T-helper 1 cell treated with Interleukin-12 subunit alpha and Interleukin-12 subunit beta and Interleukin-4 antibody, amounts not matched to agents 30 μg/mL and 1 μg/mL, for 36 hours (primary cell): ENCODE results near the gene TAF5.
"Not testable (repeated sequence)": the region's sequence is repeated elsewhere in the genome, so short reads cannot be mapped to it uniquely, and the experiment has no call there.

Experiments
- H3K27ac Mint-ChIP-seq: one replicate; pipeline ENCODE4 v1.8.0; 2021; ENCODE audit warnings: mild to moderate bottlenecking, mixed read lengths
- H3K27me3 Mint-ChIP-seq: one replicate; pipeline ENCODE4 v1.8.0; 2021; ENCODE audit warnings: low read depth, mixed read lengths
- H3K36me3 Mint-ChIP-seq: one replicate; pipeline ENCODE4 v1.8.0; 2021; ENCODE audit warnings: low read depth, mixed read lengths
- H3K4me1 Mint-ChIP-seq: one replicate; pipeline ENCODE4 v1.8.0; 2021; ENCODE audit warnings: low read depth, mixed read lengths
- H3K4me3 Mint-ChIP-seq: one replicate; pipeline ENCODE4 v1.8.0; 2021; ENCODE audit warnings: mild to moderate bottlenecking, moderate library complexity, mixed read lengths
- H3K9me3 Mint-ChIP-seq: one replicate; pipeline ENCODE4 v1.8.0; 2021; ENCODE audit warnings: mixed read lengths

Gene TAF5

DNA sequence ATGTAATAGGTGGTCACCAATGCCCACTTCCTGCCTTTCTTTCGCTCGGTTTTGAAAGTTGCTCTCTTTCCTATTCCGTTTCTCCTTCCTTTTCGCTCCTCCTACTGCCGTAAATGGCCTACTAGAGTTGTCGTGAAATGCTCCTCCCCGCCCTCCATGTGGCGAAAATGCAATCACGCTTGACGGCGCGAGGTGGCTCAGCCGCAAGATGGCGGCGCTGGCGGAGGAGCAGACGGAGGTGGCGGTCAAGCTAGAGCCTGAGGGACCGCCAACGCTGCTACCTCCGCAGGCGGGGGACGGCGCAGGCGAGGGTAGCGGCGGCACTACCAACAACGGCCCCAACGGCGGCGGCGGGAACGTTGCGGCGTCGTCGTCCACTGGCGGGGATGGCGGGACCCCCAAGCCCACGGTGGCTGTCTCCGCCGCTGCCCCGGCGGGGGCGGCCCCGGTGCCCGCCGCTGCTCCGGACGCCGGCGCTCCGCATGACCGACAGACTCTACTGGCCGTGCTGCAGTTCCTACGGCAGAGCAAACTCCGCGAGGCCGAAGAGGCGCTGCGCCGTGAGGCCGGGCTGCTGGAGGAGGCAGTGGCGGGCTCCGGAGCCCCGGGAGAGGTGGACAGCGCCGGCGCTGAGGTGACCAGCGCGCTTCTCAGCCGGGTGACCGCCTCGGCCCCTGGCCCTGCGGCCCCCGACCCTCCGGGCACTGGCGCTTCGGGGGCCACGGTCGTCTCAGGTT, at the start of gene TAF5:
Gene TAF5, plus strand, starts transcription at position 195 of the 737 bp plus-strand sequence. Its CDS starts 14 bp downstream, at position 209.
- H3K36me3 Mint-ChIP-seq = peaks cover 2% of the 10 kb centered on the region
- H3K4me3 Mint-ChIP-seq = peak within 1 kb of the TSS; percentile 97
- H3K9me3 Mint-ChIP-seq = no peaks in the 10 kb centered on the region
- peaks cover 18% of the 10 kb centered on the region for H3K4me1 Mint-ChIP-seq
- H3K27ac Mint-ChIP-seq = peak within 1 kb of the TSS; percentile 92
- no peaks in the 10 kb centered on the region for H3K27me3 Mint-ChIP-seq

- no peaks in the 10 kb centered on the region for H3K9me3 Mint-ChIP-seq
- no peaks in the 10 kb centered on the region for H3K27me3 Mint-ChIP-seq
- H3K4me3 Mint-ChIP-seq = no peak overlapping the region
- H3K36me3 Mint-ChIP-seq = peaks cover 17% of the 10 kb centered on the region
- no peak overlapping the region for H3K27ac Mint-ChIP-seq
- H3K4me1 Mint-ChIP-seq = no peaks in the 10 kb centered on the region
Observed at GRCh38 chr10:103327906-103328305, 39.9 kb upstream of the TAF5 start.

DNA sequence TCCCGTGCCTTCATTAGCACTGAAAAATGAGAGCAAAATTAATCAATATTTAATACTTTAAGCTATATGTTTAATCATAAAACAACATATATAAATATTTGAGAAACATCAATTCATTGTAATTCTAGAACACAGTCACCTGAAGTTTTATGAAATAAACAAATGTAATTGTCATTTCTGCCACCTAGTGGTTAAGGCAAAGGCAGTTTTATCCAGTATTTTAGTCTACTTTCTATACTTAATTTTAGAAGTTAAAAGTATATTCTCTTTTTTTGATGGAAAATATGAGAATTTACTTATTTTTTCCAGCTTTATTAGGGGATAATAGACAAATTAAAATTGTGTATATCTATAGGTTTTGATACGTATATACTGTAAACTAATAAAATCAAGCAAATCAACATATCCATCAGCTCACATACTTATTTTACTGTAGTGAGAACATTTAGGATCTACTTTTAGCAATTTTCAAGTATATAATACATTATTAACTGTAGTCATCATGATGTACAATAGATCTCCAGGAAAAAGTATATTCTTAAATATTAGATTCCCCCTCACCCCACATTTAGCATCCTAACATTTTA, 33.7 kb upstream of the TAF5 start:
- H3K4me3 Mint-ChIP-seq = no peak overlapping the region
- H3K36me3 Mint-ChIP-seq = peaks cover 16% of the 10 kb centered on the region
- no peak overlapping the region for H3K27ac Mint-ChIP-seq

GRCh38 chr10:103334567-103334966, 33.2 kb upstream of the TAF5 start:
- Mint-ChIP-seq H3K9me3 (no peaks in the 10 kb centered on the region), H3K36me3 (peaks cover 16% of the 10 kb centered on the region), H3K27ac (no peak overlapping the region)

More for the DNA sequence above, 33.7 kb upstream of the TAF5 start:
- Mint-ChIP-seq H3K4me1 (no peaks in the 10 kb centered on the region), H3K27me3 (no peaks in the 10 kb centered on the region), H3K9me3 (no peaks in the 10 kb centered on the region)

GRCh38 chr10:103336370-103336769, 31.4 kb upstream of the TAF5 start:
- no peak overlapping the region for H3K27ac Mint-ChIP-seq
- H3K36me3 Mint-ChIP-seq = peaks cover 14% of the 10 kb centered on the region
- no peaks in the 10 kb centered on the region for H3K27me3 Mint-ChIP-seq
- no peaks in the 10 kb centered on the region for H3K4me1 Mint-ChIP-seq
- H3K4me3 Mint-ChIP-seq = no peak overlapping the region
- no peaks in the 10 kb centered on the region for H3K9me3 Mint-ChIP-seq

More at GRCh38 chr10:103334567-103334966, 33.2 kb upstream of the TAF5 start:
- H3K27me3 Mint-ChIP-seq = no peaks in the 10 kb centered on the region
- no peak overlapping the region for H3K4me3 Mint-ChIP-seq
- H3K4me1 Mint-ChIP-seq = no peaks in the 10 kb centered on the region

- H3K9me3 Mint-ChIP-seq = no peaks in the 10 kb centered on the region
Observed at GRCh38 chr10:103350175-103350516, 17.6 kb upstream of the TAF5 start.

GRCh38 chr10:103350517-103351260, 17.1 kb upstream of the TAF5 start, which contains the start of gene PCGF6:
PCGF6 (minus strand) TSS chr10:103351140; CDS start chr10:103351066, 74 bp downstream.
- peaks cover 12% of the 10 kb centered on the region for H3K36me3 Mint-ChIP-seq
- H3K27ac Mint-ChIP-seq = peak within 1 kb of the TSS; percentile 88
- peak within 1 kb of the TSS; percentile 93 for H3K4me3 Mint-ChIP-seq
- H3K27me3 Mint-ChIP-seq = no peaks in the 10 kb centered on the region
- H3K9me3 Mint-ChIP-seq = no peaks in the 10 kb centered on the region
- H3K4me1 Mint-ChIP-seq = peaks cover 7% of the 10 kb centered on the region

More at GRCh38 chr10:103350175-103350516, 17.6 kb upstream of the TAF5 start:
- Mint-ChIP-seq H3K27ac (peak overlapping the region; percentile 5), H3K36me3 (peaks cover 13% of the 10 kb centered on the region), H3K27me3 (no peaks in the 10 kb centered on the region), H3K4me3 (peak overlapping the region; percentile 93), H3K4me1 (peaks cover 7% of the 10 kb centered on the region)

DNA sequence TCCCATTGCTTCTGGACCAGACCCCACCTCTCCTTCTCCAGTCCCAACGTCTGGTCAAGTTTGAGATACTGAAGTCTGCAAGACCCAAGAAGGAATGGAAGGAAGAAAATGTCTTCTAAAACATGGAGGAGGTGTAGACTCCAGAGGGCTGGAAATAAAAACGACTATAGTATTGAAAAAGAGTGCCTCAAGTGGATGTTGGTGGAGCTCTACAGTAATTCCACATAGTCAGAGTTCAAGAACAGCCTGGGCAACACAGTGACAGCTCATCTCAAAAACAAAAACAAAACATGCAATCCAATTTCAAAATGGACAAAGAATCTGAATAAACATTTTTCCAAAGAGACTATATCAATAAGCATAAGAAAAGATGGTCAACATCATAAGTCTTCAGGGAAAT, 14.5 kb upstream of the TAF5 start:
- Mint-ChIP-seq H3K4me1 (peaks cover 7% of the 10 kb centered on the region), H3K36me3 (peaks cover 3% of the 10 kb centered on the region), H3K27ac (no peak overlapping the region), H3K27me3 (no peaks in the 10 kb centered on the region), H3K9me3 (no peaks in the 10 kb centered on the region), H3K4me3 (no peak overlapping the region)

DNA sequence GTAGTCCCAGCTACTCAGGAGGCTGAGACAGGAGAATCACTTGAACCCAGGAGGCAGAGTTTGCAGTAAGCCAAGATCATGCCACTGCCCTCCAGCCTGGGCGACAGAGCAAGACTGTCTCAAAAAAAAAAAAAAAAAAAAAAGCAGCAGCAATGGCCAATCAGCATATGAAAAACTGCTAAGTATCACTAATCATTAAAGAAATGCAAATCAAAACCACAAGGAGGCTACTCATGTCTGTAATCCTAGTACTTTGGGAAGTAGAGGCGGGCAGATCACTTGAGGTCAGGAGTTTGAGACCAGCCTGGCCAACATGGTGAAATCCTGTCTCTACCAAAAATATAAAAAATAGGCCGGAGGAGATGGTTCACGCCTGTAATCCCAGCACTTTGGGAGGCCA, 13.2 kb upstream of the TAF5 start:
- not testable (repeated sequence) for H3K4me3 Mint-ChIP-seq, H3K4me1 Mint-ChIP-seq, H3K9me3 Mint-ChIP-seq, H3K27me3 Mint-ChIP-seq, H3K36me3 Mint-ChIP-seq, H3K27ac Mint-ChIP-seq

GRCh38 chr10:103355906-103356599, 11.7 kb upstream of the TAF5 start:
- Mint-ChIP-seq H3K27ac (no peak overlapping the region), H3K4me3 (no peak overlapping the region), H3K27me3 (no peaks in the 10 kb centered on the region), H3K4me1 (peaks cover 5% of the 10 kb centered on the region), H3K36me3 (no peaks in the 10 kb centered on the region), H3K9me3 (no peaks in the 10 kb centered on the region)

DNA sequence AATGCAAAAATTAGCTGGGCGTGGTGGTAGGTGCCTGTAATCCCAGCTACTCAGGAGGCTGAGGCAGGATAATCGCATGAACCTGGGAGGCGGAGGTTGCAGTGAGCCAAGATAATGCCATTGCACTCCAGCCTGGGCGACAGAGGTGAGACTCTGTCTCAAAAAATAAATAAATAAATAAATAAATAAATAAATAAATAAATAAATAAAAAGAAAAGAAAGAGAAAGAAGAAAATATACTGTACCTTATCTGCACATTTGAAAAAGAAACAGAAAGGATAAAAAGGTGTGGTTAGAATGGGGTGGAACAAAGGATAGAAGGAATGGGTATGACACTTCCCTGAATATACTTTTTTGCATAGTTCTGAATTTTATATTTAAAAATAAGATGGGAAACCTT, 8.3 kb upstream of the TAF5 start:
- not testable (repeated sequence) for H3K36me3 Mint-ChIP-seq, H3K27ac Mint-ChIP-seq, H3K4me3 Mint-ChIP-seq, H3K9me3 Mint-ChIP-seq, H3K4me1 Mint-ChIP-seq, H3K27me3 Mint-ChIP-seq

DNA sequence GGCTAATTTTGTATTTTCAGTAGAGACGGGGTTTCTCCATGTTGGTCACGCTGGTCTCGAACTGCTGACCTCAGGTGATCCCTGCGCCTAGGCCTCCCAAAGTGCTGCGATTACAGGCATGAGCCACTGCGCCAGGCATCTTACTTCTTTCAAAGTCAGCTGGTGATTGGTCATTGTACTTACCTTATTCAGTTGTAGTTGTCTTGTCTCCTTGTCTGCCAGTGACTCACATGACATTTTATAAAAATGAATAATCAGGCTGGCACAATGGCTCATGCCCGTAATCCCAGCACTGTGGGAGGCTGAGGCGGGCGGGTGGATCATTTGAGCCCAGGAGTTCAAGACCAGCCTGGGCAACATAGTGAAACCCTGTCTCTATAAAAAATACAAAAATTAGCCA, 7.0 kb upstream of the TAF5 start:
- H3K36me3 Mint-ChIP-seq, H3K4me1 Mint-ChIP-seq, H3K4me3 Mint-ChIP-seq, H3K27me3 Mint-ChIP-seq, H3K27ac Mint-ChIP-seq, H3K9me3 Mint-ChIP-seq: not testable (repeated sequence)

DNA sequence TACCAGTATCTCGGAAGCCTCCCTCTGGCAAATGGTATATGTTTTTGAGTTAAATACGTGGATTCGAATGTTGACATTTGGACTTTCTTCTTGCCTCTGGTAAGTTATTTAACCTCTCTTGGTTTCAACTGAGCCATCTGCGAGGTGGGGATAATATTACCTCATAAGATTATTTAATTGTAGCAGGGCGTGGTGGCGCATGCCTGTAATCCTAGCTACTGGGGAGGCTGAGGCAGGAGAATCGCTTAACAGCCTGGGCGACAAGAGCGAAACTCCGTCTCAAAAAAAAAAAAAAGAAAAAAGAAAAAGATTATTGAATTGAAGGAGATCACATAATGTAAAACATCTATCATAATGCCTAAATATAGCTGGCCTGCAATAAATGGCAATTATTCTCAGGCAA, 396 bp upstream of the TAF5 start:
- no peaks in the 10 kb centered on the region for H3K9me3 Mint-ChIP-seq
- H3K4me3 Mint-ChIP-seq = peak overlapping the region; percentile 97
- peaks cover 2% of the 10 kb centered on the region for H3K36me3 Mint-ChIP-seq
- H3K4me1 Mint-ChIP-seq = peaks cover 18% of the 10 kb centered on the region
- peak overlapping the region; percentile 92 for H3K27ac Mint-ChIP-seq
- no peaks in the 10 kb centered on the region for H3K27me3 Mint-ChIP-seq

DNA sequence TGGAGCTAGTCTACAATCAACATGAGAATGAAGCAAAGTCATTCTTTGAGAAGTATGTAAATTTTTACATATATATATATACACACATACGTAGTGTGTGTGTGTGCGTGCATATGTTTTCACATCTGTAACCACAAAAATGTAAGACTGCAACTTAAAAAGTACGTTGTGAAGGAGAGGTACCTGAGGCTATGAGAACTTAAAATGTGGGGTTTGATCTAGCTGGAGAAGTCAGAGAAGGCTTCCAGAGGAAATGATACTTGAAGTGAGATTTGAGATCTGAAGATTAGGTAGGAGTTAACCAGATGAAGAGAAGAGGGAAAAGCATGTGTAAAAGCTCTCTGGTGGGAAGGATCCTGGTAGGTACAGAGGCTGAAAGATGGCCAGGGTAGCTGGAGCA, 5.8 kb downstream of the TAF5 start:
- Mint-ChIP-seq H3K9me3 (no peaks in the 10 kb centered on the region), H3K4me3 (no peak overlapping the region), H3K36me3 (peaks cover 20% of the 10 kb centered on the region), H3K4me1 (peaks cover 27% of the 10 kb centered on the region), H3K27ac (peak overlapping the region; percentile 56), H3K27me3 (no peaks in the 10 kb centered on the region)
